Medulla oblongata (tissue), 1 donor: ENCODE measurements around the gene GDPGP1.

ENCODE experiments used
- DNase-seq: peaks from one replicate; pipeline ENCODE4 v3.0.0-alpha.2; 2015; ENCODE audit errors: extremely low spot score

GDPGP1 gene

GRCh38 chr15:90205050-90205848 lies 28.8 kb upstream of the GDPGP1 start:
- DNase-seq, result peak; percentile 39

GRCh38 chr15:90205886-90206285 lies 28.1 kb upstream of the GDPGP1 start:
- DNase-seq, result no peak

GRCh38 chr15:90207252-90207651 lies 26.8 kb upstream of the GDPGP1 start:
- DNase-seq, result no peak

- no peak for DNase-seq
Measured at GRCh38 chr15:90208356-90208755, 25.7 kb upstream of the GDPGP1 start.

- no peak for DNase-seq
Measured at GRCh38 chr15:90209591-90209990, 24.4 kb upstream of the GDPGP1 start.

GRCh38 chr15:90210593-90210992 lies 23.4 kb upstream of the GDPGP1 start:
- DNase-seq, result no peak

DNA sequence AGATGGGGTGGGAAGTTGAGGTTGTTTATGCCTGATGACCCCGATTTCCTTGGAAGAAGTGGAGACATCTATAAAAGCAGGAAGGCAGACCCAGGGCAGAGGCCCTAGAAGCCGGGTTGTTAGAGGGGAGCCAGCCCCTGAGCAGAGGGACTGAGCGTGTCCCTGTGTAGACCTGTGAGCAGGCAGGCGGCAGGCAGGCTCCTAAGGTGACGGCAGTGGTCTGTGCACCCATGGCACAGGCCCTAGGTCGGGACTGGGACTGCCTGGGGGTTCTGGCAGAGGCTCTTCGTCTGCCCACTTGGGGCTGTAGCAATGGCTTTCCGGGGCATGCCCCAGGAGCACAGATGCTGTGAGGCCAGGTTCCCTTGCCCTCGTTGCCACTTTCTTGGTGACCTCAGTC lies 23.0 kb upstream of the GDPGP1 start:
- DNase-seq, result no peak

DNA sequence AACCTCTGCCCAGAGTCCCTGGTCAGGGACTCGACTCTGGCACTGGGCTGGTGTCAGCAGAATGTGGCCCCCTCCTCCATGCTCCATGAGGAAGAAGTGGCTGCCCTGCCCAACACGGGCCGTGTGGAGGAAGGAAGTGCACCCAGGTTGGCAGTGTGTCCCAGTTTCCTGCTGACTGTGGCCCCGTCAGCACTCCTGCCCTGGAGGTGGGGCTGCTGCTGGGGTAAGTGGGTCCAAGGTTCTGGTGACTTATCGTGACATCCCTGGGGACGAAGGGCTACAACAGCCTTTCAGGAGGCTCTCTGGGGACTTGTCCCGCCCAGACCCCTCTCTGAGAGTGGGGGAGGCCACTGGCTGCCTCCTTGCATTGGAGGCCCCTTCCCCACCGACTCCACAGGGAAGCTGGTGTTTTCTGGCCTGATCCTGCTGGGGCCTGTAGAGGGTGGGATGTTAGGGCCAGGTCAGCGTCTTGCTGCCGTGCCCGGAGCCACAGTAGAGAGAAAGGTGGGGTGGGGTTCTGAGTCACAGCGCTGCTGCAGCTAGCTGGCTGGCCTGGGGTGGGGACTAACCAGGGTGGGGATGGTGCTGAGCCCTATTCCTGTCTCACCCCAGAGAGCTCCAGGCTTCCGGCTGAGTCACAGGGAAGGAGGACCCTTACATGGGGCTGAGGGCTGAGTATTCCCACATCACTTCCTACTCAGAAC lies 22.4 kb upstream of the GDPGP1 start:
- no peak for DNase-seq

- no peak for DNase-seq
Measured at GRCh38 chr15:90212221-90213098, 21.5 kb upstream of the GDPGP1 start.

GRCh38 chr15:90213122-90213817 lies 20.7 kb upstream of the GDPGP1 start:
- DNase-seq, result no peak

GRCh38 chr15:90213818-90214204 lies 20.2 kb upstream of the GDPGP1 start:
- no peak for DNase-seq

- DNase-seq, result no peak
Measured at GRCh38 chr15:90214553-90215196, 19.3 kb upstream of the GDPGP1 start.

- DNase-seq, result no peak
Measured at GRCh38 chr15:90217671-90218394, 16.2 kb upstream of the GDPGP1 start.

- DNase-seq, result peak; percentile 36
Measured at GRCh38 chr15:90219421-90220141, 14.4 kb upstream of the GDPGP1 start.

DNA sequence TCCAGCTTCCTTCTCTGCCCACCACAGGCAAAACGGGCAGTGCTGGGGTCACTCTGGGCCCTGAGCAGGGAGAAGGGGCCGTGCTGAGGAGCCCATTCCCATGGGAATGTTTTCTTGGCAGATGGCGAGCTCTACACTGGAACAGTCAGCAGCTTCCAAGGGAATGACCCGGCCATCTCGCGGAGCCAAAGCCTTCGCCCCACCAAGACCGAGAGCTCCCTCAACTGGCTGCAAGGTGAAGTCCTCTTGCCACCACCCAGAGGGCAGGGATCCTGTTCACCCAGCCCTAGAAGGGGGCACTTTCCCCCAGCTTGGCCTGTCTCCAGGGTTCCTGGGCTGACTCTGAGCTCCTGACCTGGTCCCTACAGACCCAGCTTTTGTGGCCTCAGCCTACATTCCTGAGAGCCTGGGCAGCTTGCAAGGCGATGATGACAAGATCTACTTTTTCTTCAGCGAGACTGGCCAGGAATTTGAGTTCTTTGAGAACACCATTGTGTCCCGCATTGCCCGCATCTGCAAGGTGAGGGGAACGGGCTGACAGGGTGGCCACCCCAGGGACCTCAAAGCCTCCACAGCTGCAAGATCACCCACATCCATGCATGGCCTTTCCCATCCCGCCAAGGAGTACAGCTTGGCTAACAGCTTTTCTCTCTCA lies 12.6 kb upstream of the GDPGP1 start:
- peak; percentile 95 for DNase-seq

DNA sequence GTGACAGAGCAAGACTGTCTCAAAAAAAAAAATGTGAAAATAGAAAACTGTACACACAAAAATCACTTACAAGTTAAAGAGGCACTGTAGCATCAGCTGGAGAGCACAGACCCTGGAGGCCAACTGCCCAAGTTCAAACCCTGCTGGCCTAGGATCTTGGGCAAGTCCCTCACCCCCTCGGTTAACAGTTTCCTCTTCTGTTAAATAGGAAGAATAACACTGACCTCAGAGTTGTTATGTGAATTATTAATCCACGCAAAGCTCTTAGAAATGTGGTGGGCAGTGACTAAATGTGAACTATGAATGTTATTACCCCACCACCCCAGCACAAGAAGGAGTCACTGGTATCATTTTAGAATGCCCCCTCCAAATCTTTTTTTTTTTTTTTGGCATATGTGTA lies 11.5 kb upstream of the GDPGP1 start:
- DNase-seq, result no peak

GRCh38 chr15:90223441-90224165 lies 10.4 kb upstream of the GDPGP1 start:
- DNase-seq, result no peak

DNA sequence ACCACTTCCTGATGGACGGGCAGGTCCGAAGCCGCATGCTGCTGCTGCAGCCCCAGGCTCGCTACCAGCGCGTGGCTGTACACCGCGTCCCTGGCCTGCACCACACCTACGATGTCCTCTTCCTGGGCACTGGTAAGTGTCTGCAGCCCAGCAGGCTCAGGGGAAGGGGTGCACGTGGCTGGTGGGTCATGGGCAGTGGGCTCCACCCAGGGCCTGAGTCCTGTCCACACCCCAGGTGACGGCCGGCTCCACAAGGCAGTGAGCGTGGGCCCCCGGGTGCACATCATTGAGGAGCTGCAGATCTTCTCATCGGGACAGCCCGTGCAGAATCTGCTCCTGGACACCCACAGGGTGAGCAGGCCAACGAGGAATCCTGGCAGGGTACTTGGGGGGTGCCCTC lies 9.0 kb upstream of the GDPGP1 start:
- DNase-seq, result no peak
